C4-2B (cell line): ENCODE measurements around the gene FTCD.

Source experiments
- CTCF ChIP-seq: fragments of 450-650 bp; conservative IDR thresholded peaks from 2 replicates; pipeline ENCODE4 v1.5.1; 2017; ENCODE audit warnings: mild to moderate bottlenecking
- ZFX ChIP-seq: fragments of 450-650 bp; IDR thresholded peaks from 2 replicates; pipeline ENCODE4 v1.6.1; 2017

DNA sequence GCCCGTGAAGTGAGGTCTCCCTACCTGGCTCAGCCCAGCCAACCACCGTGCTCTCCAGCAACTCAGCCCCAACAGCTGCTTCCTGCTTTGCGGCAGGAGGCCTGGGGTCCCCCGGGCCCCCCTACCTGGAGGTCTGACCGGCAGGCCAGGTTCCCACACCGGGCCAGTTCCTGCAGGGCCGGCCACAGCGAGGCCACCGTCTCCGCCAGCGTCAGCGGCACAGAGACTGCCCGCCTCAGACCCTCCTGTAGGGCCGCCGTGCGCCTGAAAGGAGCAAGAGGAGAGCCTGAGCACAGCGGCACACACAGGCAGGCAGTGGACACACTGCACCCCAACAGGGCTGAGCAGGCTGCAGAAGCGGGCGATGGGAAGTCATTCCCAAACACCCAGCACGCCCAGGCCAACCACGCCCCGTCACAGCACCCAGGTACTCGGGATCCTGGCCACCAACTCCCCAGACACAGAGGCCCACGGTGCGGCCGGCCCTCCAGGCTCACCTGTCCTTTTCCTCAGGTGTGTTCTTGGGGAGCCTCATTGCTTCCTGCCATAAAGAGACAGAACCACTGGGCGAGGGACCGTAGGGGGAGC lies 16.9 kb downstream of the FTCD start:
- TF ChIP-seq CTCF (no peak), ZFX (no peak)
